H1 (cell line): ENCODE measurements around the gene MFGE8. TPM values are rescaled to one million over a fixed set of nuclear protein-coding genes. Genes with fewer than 3 reads are reported as not detected.

Experiments
- CTCF ChIA-PET: fragments of 300-600 bp; sonication (Branson Sonifier 250); formaldehyde crosslinking; loops from one replicate; lab custom pipeline; 2021; ENCODE audit not compliant: partially characterized antibody; lab: Charles Lee
- POLR2A ChIA-PET: fragments of 300-600 bp; sonication (Branson Sonifier 250); formaldehyde crosslinking; loops from one replicate; lab custom pipeline; 2021; ENCODE audit warnings: inconsistent platforms; ENCODE audit not compliant: partially characterized antibody; lab: Charles Lee
- DNase-seq, 2 experiments: peaks; one replicate each; pipeline versions ENCODE4 v3.0.0 to v3.0.0-alpha.2; 2010 to 2022; ENCODE audit warnings: low spot score in 2 of 2, low read depth in 1 of 2, mixed read lengths in 1 of 2
- FAIRE-seq: peaks from 2 replicates; lab custom pipeline; 2011; peaks lifted over from hg19 to GRCh38; lab: Jason Lieb, UNC
- H2AFZ ChIP-seq: 2 replicates; pipeline ENCODE4 v1.8.1; 2012; ENCODE audit warnings: low read length, inconsistent platforms
- H2AK5ac ChIP-seq: 2 replicates; pipeline ENCODE4 v1.6.1; 2013; ENCODE audit warnings: low read depth, low read length
- H2BK120ac ChIP-seq: replicated peaks from 2 replicates; pipeline ENCODE3; 2013; ENCODE audit warnings: low read depth, low read length, inconsistent platforms
- H2BK12ac ChIP-seq: 2 replicates; pipeline ENCODE4 v1.6.1; 2013; ENCODE audit warnings: low read depth, low read length
- H2BK15ac ChIP-seq: 2 replicates; pipeline ENCODE4 v1.6.1; 2013; ENCODE audit warnings: low read length
- H2BK20ac ChIP-seq: 2 replicates; pipeline ENCODE4 v1.6.1; 2013; ENCODE audit warnings: low read length
- H2BK5ac ChIP-seq: 2 replicates; pipeline ENCODE4 v1.6.1; 2013; ENCODE audit warnings: low read depth, low read length
- H3K14ac ChIP-seq: 2 replicates; pipeline ENCODE4 v1.6.1; 2013; ENCODE audit warnings: inconsistent platforms; ENCODE audit not compliant: insufficient read length
- H3K18ac ChIP-seq: 2 replicates; pipeline ENCODE4 v1.6.1; 2013; ENCODE audit warnings: low read length; ENCODE audit errors: extremely low read depth
- H3K23ac ChIP-seq: 2 replicates; pipeline ENCODE4 v1.6.1; 2013; ENCODE audit warnings: inconsistent platforms; ENCODE audit not compliant: insufficient read length
- H3K23me2 ChIP-seq: 2 replicates; pipeline ENCODE4 v1.6.1; 2013; ENCODE audit warnings: low read depth, low read length
- H3K27ac ChIP-seq: 2 replicates; pipeline ENCODE4 v1.6.1; 2011; ENCODE audit warnings: low read depth, low read length, inconsistent platforms
- H3K27me3 ChIP-seq, 4 experiments: replicated peaks in 1 of 4; 1 replicate in 1 of 4; 2 replicates in 3 of 4; pipeline versions ENCODE4 v1.6.1 to v1.8.1; 2011 to 2013; ENCODE audit warnings: low read length in 3 of 4, mild to moderate bottlenecking in 3 of 4, inconsistent platforms in 2 of 4, mixed read lengths in 2 of 4, moderate library complexity in 1 of 4; ENCODE audit not compliant: control insufficient read depth in 3 of 4, insufficient read depth in 3 of 4; ENCODE audit errors: extremely low read depth in 1 of 4
- H3K36me3 ChIP-seq, 4 experiments: 2 replicates each; pipeline versions ENCODE4 v1.6.1 to v1.8.1; 2011 to 2013; ENCODE audit warnings: mild to moderate bottlenecking in 4 of 4, low read length in 3 of 4, moderate library complexity in 2 of 4, control low read depth in 1 of 4, inconsistent platforms in 1 of 4; ENCODE audit not compliant: insufficient read depth in 4 of 4, control insufficient read depth in 2 of 4
- H3K4ac ChIP-seq: replicated peaks from 2 replicates; pipeline ENCODE3; 2013; ENCODE audit warnings: low read length, low read depth, mixed read lengths, inconsistent platforms; ENCODE audit not compliant: insufficient read length
- H3K4me1 ChIP-seq, 4 experiments: replicated peaks in 1 of 4; 1 replicate in 1 of 4; 2 replicates in 3 of 4; pipeline versions ENCODE4 v1.6.1 to v1.8.1; 2011 to 2013; ENCODE audit warnings: low read length in 3 of 4, inconsistent platforms in 2 of 4, mixed read lengths in 1 of 4; ENCODE audit not compliant: insufficient read depth in 4 of 4, control insufficient read depth in 3 of 4
- H3K4me2 ChIP-seq, 2 experiments: 2 replicates each; pipeline versions ENCODE4 v1.6.1 to v1.8.1; 2011 to 2013; ENCODE audit warnings: low read depth in 2 of 2, low read length in 2 of 2, control low read depth in 1 of 2, inconsistent platforms in 1 of 2, mild to moderate bottlenecking in 1 of 2; ENCODE audit not compliant: insufficient read depth in 1 of 2
- H3K4me3 ChIP-seq, 4 experiments: fragments of 200-600, 300-600 bp in 1 of 4; sonication (generic), shearing (Covaris generic), sonication (Bioruptor Twin) in 1 of 4; 2 replicates each; pipeline versions ENCODE4 v1.5.1 to v1.8.1; 2011 to 2016; ENCODE audit warnings: low read length in 4 of 4, low read depth in 3 of 4, control low read depth in 2 of 4, inconsistent platforms in 2 of 4, mild to moderate bottlenecking in 2 of 4, mixed read lengths in 1 of 4, moderate library complexity in 1 of 4; ENCODE audit not compliant: insufficient read depth in 2 of 4; ENCODE audit errors: extremely low read depth in 1 of 4
- H3K56ac ChIP-seq: replicated peaks from 2 replicates; pipeline ENCODE3; 2013; ENCODE audit warnings: low read depth, mild to moderate bottlenecking, mixed read lengths, low read length, inconsistent platforms; ENCODE audit not compliant: insufficient read length
- H3K79me1 ChIP-seq: 2 replicates; pipeline ENCODE4 v1.6.1; 2013; ENCODE audit warnings: low read depth, low read length, control low read depth
- H3K79me2 ChIP-seq, 2 experiments: 2 replicates each; pipeline versions ENCODE4 v1.6.1 to v1.8.1; 2012 to 2013; ENCODE audit warnings: low read length in 2 of 2, mild to moderate bottlenecking in 2 of 2, inconsistent platforms in 1 of 2; ENCODE audit not compliant: insufficient read depth in 2 of 2, control insufficient read depth in 1 of 2
- H3K9ac ChIP-seq, 4 experiments: replicated peaks in 1 of 4; 1 replicate in 1 of 4; 2 replicates in 3 of 4; pipeline versions ENCODE4 v1.6.1 to v1.8.1; 2011 to 2013; ENCODE audit warnings: low read depth in 3 of 4, low read length in 3 of 4, control low read depth in 2 of 4, mild to moderate bottlenecking in 2 of 4, moderate library complexity in 2 of 4, inconsistent platforms in 1 of 4; ENCODE audit errors: extremely low read depth in 1 of 4
- H3K9me3 ChIP-seq, 2 experiments: 2 replicates each; pipeline versions ENCODE4 v1.6.1 to v1.8.1; 2012 to 2013; ENCODE audit warnings: mild to moderate bottlenecking in 2 of 2, moderate library complexity in 2 of 2, control low read depth in 1 of 2, inconsistent platforms in 1 of 2, low read depth in 1 of 2, low read length in 1 of 2, mixed read lengths in 1 of 2; ENCODE audit not compliant: insufficient read depth in 2 of 2
- H4K20me1 ChIP-seq, 2 experiments: replicated peaks in 1 of 2; 2 replicates each; pipeline versions ENCODE3 to v1.8.1; 2011 to 2013; ENCODE audit warnings: inconsistent platforms in 2 of 2, low read length in 2 of 2, mild to moderate bottlenecking in 1 of 2; ENCODE audit not compliant: insufficient read depth in 2 of 2, control insufficient read depth in 1 of 2
- H4K5ac ChIP-seq: 2 replicates; pipeline ENCODE4 v1.6.1; 2013; ENCODE audit warnings: low read length, low read depth, mixed read lengths, inconsistent platforms; ENCODE audit not compliant: insufficient read length
- H4K8ac ChIP-seq: 2 replicates; pipeline ENCODE4 v1.8.0; 2013; ENCODE audit warnings: mild to moderate bottlenecking, moderate library complexity, low read length, inconsistent platforms; ENCODE audit not compliant: insufficient read depth; ENCODE audit errors: extremely low read depth
- H4K91ac ChIP-seq: replicated peaks from 2 replicates; pipeline ENCODE3; 2013; ENCODE audit warnings: low read length, mixed read lengths, inconsistent platforms; ENCODE audit not compliant: insufficient read length
- GTF2F1 ChIP-seq: IDR thresholded peaks from 2 replicates; pipeline ENCODE4 v1.6.1; 2012; ENCODE audit warnings: low read depth, low read length, improper control_type of control experiment, borderline replicate concordance
- TBP ChIP-seq: IDR thresholded peaks from 2 replicates; pipeline ENCODE4 v1.6.1; 2011; ENCODE audit warnings: low read depth, low read length, improper control_type of control experiment
- WGBS, 2 experiments: shearing (Covaris generic) in 1 of 2; methylation state at CpG; one replicate each; pipeline versions ENCODE4 v1.1.6 to v1.1.7; 2013 to 2015; ENCODE audit warnings: low lambda C conversion rate in 2 of 2, mixed read lengths in 2 of 2, inconsistent platforms in 1 of 2, low coverage in 1 of 2, missing lambda C conversion rate in 1 of 2; ENCODE audit not compliant: insufficient replicate concordance in 2 of 2, insufficient coverage in 1 of 2, insufficient read length in 1 of 2; ENCODE audit errors: extremely low coverage in 1 of 2, missing lambda C conversion rate in 1 of 2; 5-methylcytosine and 5-hydroxymethylcytosine counted together
- polyA plus RNA-seq, 7 experiments: library from polyadenylated mRNA; depleted of rRNA in 3 of 7; stranded (reverse) in 5 of 7; unstranded in 2 of 7; fragments of >200 nt in 5 of 7; fragments of 200-250 nt in 2 of 7; gene quantifications; 1 replicate in 5 of 7; 2 replicates in 1 of 7; 4 replicates in 1 of 7; pipeline versions ENCODE4 v1.2.1 to v1.2.3, GENCODE V29; 2011 to 2013; ENCODE audit warnings: missing spikeins in 2 of 7, mixed read lengths in 2 of 7
- total RNA-seq: library from RNA; stranded (reverse); fragmentation: NEBNext Ultra II Directional; extraction: Animal tissue kit (Norgen Biotek cat#: 25700); gene quantifications from 2 replicates; pipeline ENCODE4 v1.2.1, GENCODE V29; 2021

Gene MFGE8
- total and polyA plus RNA-seq, 2 of the 8 experiments (the other 6 are each of a cell fraction or from before 2014, with no cell fraction given) = 1,237 to 2,117 TPM

GRCh38 chr15:88906130-88906529, 7.0 kb downstream of the MFGE8 start:
- Histone ChIP-seq H4K91ac (no peak overlapping the region), H3K79me2 (peaks cover 3 to 74% of the 10 kb centered on the region in 2 experiments; a peak in 3 of 4 replicates), H2BK15ac (no peak overlapping the region), H2AK5ac (no peak overlapping the region), H4K8ac (no peak overlapping the region), H3K36me3 (peaks cover 74 to 99% (median 93%) of the 10 kb centered on the region in 4 experiments), H3K56ac (no peak overlapping the region), H2BK20ac (no peak overlapping the region), H4K20me1 (peaks cover 50 to 65% of the 10 kb centered on the region in 2 experiments), H3K23me2 (peaks cover 4% of the 10 kb centered on the region; the same call in 1 of the 2 replicates), H3K79me1 (peaks cover 36% of the 10 kb centered on the region), H3K4me1 (peaks cover 2 to 42% (median 28%) of the 10 kb centered on the region in 4 experiments), H2BK5ac (no peak overlapping the region), H2BK120ac (no peak overlapping the region), H3K27me3 (no peaks in the 10 kb centered on the region), H2BK12ac (no peak overlapping the region), H4K5ac (no peak overlapping the region), H3K23ac (no peak overlapping the region), H3K9me3 (no peaks in the 10 kb centered on the region), H2AFZ (no peak overlapping the region), H3K4me3 (no peak overlapping the region), H3K27ac (no peak overlapping the region), H3K14ac (no peak overlapping the region), H3K9ac (no peak overlapping the region), H3K4me2 (no peak overlapping the region), H3K18ac (no peak overlapping the region), H3K4ac (no peak overlapping the region)
- TF ChIP-seq GTF2F1 (no peak), TBP (no peak)
- DNase-seq (no peak), FAIRE-seq (no peak)
- ChIA-PET CTCF (interaction anchor here (0.9 to 7.8 kb wide), 17 partner anchors 8 to 270 kb away, joined by 3 to 94 read pairs (median 8); partner anchors contain the start of genes HAPLN3 and MFGE8), POLR2A (interaction anchor here (1.1 to 27.2 kb wide), 8 partner anchors 13 to 133 kb away, joined by 3 to 607 read pairs (median 12); partner anchors contain the start of gene HAPLN3)
- WGBS, 2 experiments = 94% methylated on average over 1 of the region's 1 CpG; no CpG with 5 or more reads in 1 of the 2 experiments
